ENCODE results near the gene ZFAND3.
"Not testable (repeated sequence)": the region's sequence is repeated elsewhere in the genome, so short reads cannot be mapped to it uniquely, and the experiment has no call there.

Gene ZFAND3

GRCh38 chr6:38033442-38033982 is 214.0 kb downstream of the ZFAND3 start:
- Mint-ChIP-seq H3K9me3 (ENCODE audit: low read depth) (no peaks in the 10 kb centered on the region), H3K36me3 (peaks cover 5% of the 10 kb centered on the region), H3K4me1 (ENCODE audit: low read depth) (peaks cover 65% of the 10 kb centered on the region), H3K27me3 (no peaks in the 10 kb centered on the region), H3K4me3 (no peak overlapping the region), H3K27ac (no peak overlapping the region)

DNA sequence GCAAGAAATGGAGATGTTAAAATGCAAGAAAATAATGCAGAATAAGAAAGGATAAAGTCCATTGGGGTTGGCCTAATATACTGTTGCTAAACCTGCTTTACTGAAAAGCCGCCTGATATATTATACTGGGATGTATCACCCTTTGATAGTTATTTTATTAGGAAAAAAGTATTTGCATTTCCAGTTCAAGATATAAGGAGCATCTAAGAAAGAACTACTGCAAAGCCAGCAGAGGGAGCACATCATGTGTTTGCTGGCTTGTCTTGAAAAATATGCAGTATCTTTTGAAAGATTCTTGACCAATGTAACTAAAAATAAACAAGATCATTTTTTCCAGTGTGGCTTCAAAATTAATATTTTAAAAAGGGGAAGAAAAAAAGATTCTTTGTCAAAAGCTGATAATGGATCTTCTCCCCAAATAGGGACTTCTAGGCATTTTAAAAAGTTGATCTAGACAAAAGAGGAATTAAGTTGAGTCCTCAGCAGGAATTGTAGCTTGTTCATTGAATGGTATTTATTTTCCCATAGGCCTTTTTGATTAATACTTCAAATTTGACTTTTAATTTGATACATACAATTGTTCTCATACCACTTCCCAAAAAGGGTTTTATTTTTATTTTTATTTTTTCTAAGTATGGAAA is 214.9 kb downstream of the ZFAND3 start:
- H3K27me3 Mint-ChIP-seq: no peaks in the 10 kb centered on the region
- no peak overlapping the region for H3K4me3 Mint-ChIP-seq

GRCh38 chr6:38035478-38035877 is 216.0 kb downstream of the ZFAND3 start:
- no peaks in the 10 kb centered on the region for H3K27me3 Mint-ChIP-seq
- peaks cover 2% of the 10 kb centered on the region for H3K36me3 Mint-ChIP-seq
- no peak overlapping the region for H3K27ac Mint-ChIP-seq
- H3K4me3 Mint-ChIP-seq: no peak overlapping the region
- H3K4me1 Mint-ChIP-seq (ENCODE audit: low read depth): peaks cover 58% of the 10 kb centered on the region
- H3K9me3 Mint-ChIP-seq (ENCODE audit: low read depth): no peaks in the 10 kb centered on the region

More for the DNA sequence above, 214.9 kb downstream of the ZFAND3 start:
- peaks cover 62% of the 10 kb centered on the region for H3K4me1 Mint-ChIP-seq (ENCODE audit: low read depth)
- no peak overlapping the region for H3K27ac Mint-ChIP-seq
- H3K9me3 Mint-ChIP-seq (ENCODE audit: low read depth): no peaks in the 10 kb centered on the region
- H3K36me3 Mint-ChIP-seq: peaks cover 2% of the 10 kb centered on the region

- Mint-ChIP-seq H3K9me3 (ENCODE audit: low read depth) (no peaks in the 10 kb centered on the region), H3K36me3 (peaks cover 2% of the 10 kb centered on the region), H3K4me1 (ENCODE audit: low read depth) (peaks cover 32% of the 10 kb centered on the region), H3K27me3 (no peaks in the 10 kb centered on the region), H3K4me3 (no peak overlapping the region), H3K27ac (no peak overlapping the region)
These were observed 220.0 kb downstream of the ZFAND3 start for GRCh38 chr6:38039502-38039901.

GRCh38 chr6:38040254-38040653 is 220.7 kb downstream of the ZFAND3 start:
- Mint-ChIP-seq H3K9me3 (ENCODE audit: low read depth) (no peaks in the 10 kb centered on the region), H3K4me3 (no peak overlapping the region), H3K27me3 (no peaks in the 10 kb centered on the region), H3K36me3 (peaks cover 2% of the 10 kb centered on the region), H3K4me1 (ENCODE audit: low read depth) (peaks cover 29% of the 10 kb centered on the region), H3K27ac (no peak overlapping the region)

DNA sequence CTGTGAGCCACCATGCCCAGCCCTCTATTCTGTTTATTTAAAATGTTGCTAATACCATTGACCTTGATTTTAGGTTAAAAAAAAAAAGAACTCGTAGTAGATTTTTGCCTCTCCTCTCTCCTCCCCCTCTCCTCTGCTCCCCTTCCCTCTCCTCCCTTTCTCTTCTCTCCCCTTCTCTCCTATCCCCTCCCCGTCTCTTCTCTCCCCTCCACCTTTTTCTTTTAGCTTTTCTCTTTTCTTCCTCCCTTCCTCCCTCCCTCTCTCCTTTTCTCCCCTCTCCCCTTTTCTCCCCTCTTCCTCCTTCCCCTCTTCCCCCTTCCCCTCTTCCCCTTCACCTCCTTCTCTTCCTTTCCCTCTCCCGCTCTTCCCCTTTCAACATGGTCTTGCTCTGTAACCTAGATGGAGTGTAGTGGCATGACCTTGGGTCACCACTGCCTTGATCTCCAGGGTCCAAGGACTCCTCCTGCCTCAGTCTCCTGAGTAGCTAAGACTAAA is 223.8 kb downstream of the ZFAND3 start:
- H3K9me3 Mint-ChIP-seq (ENCODE audit: low read depth): no peaks in the 10 kb centered on the region
- H3K27ac Mint-ChIP-seq: no peak overlapping the region
- H3K4me3 Mint-ChIP-seq: no peak overlapping the region
- H3K36me3 Mint-ChIP-seq: no peaks in the 10 kb centered on the region
- H3K27me3 Mint-ChIP-seq: no peaks in the 10 kb centered on the region
- H3K4me1 Mint-ChIP-seq (ENCODE audit: low read depth): peaks cover 17% of the 10 kb centered on the region

DNA sequence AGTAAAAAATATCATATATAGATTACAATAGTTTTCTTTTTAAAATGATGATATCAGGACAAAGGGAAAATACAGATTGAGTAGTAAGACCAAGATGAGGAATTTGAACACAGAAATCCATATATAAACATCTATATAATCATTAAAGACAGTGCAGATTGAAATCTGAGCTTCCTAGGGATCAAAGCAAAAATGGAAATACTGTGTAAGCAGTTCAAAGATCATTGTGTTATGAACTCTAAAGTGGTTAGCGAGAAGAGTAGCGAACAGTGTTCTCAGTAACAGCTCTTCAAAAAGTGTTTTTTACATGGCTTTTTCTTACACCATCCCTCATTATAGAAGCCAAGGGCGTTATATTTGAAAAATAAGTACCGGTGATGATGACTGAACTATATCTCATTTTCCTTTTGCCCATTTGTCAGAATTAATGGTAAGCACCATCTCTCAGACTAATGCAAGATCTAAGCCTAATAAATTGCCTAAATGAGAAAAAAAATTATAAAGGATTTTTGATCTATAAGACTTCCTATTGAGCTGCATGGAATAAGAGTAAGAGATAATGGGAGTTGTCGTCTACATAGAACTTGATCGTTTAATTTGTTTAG is 226.3 kb downstream of the ZFAND3 start:
- Mint-ChIP-seq H3K4me3 (no peak overlapping the region), H3K9me3 (ENCODE audit: low read depth) (no peaks in the 10 kb centered on the region), H3K27me3 (no peaks in the 10 kb centered on the region), H3K27ac (no peak overlapping the region), H3K4me1 (ENCODE audit: low read depth) (peaks cover 21% of the 10 kb centered on the region), H3K36me3 (peaks cover 5% of the 10 kb centered on the region)

GRCh38 chr6:38047562-38047961 is 228.0 kb downstream of the ZFAND3 start:
- peaks cover 28% of the 10 kb centered on the region for H3K4me1 Mint-ChIP-seq (ENCODE audit: low read depth)
- H3K27ac Mint-ChIP-seq: no peak overlapping the region
- H3K36me3 Mint-ChIP-seq: peaks cover 5% of the 10 kb centered on the region
- H3K27me3 Mint-ChIP-seq: no peaks in the 10 kb centered on the region
- H3K4me3 Mint-ChIP-seq: no peak overlapping the region
- no peaks in the 10 kb centered on the region for H3K9me3 Mint-ChIP-seq (ENCODE audit: low read depth)

GRCh38 chr6:38049861-38050397 is 230.4 kb downstream of the ZFAND3 start:
- H3K9me3 Mint-ChIP-seq (ENCODE audit: low read depth); H3K27me3 Mint-ChIP-seq; H3K36me3 Mint-ChIP-seq; H3K4me3 Mint-ChIP-seq; H3K27ac Mint-ChIP-seq: not testable (repeated sequence)
- H3K4me1 Mint-ChIP-seq (ENCODE audit: low read depth): peaks cover 29% of the 10 kb centered on the region

DNA sequence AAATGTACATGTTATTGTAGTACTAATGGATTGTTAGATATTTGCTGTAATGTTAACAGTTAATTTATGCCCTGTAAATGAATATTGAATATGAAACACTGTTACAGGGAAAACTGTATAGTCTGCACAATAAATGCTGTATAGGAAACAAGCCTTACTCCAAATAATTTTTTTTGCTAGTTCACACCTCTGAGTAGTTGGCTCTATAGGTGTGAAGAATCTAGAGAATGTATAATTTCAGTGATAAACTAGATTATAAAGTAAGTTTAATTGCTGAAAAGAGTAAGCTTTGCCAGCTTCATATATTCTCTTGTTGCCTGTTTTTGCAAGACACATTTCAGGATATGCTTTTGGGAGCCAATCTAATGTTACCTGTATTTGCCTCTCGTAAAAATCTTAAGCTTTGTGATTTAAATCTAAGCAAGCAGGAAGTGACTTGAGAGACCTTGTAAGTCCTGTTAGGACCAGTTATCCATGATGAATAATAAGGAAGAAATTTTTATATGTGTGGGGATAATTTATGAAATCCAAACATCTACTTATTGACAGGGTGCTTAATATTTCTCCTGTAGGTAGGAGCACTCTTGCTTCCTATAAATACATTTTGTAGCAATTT is 232.4 kb downstream of the ZFAND3 start:
- H3K27me3 Mint-ChIP-seq: no peaks in the 10 kb centered on the region
- no peak overlapping the region for H3K4me3 Mint-ChIP-seq
- H3K9me3 Mint-ChIP-seq (ENCODE audit: low read depth): no peaks in the 10 kb centered on the region
- H3K36me3 Mint-ChIP-seq: peaks cover 5% of the 10 kb centered on the region
- H3K4me1 Mint-ChIP-seq (ENCODE audit: low read depth): peaks cover 40% of the 10 kb centered on the region
- H3K27ac Mint-ChIP-seq: no peak overlapping the region

- H3K4me3 Mint-ChIP-seq: no peak overlapping the region
- peaks cover 55% of the 10 kb centered on the region for H3K4me1 Mint-ChIP-seq (ENCODE audit: low read depth)
- no peaks in the 10 kb centered on the region for H3K9me3 Mint-ChIP-seq (ENCODE audit: low read depth)
- H3K27me3 Mint-ChIP-seq: no peaks in the 10 kb centered on the region
- no peak overlapping the region for H3K27ac Mint-ChIP-seq
- H3K36me3 Mint-ChIP-seq: peaks cover 2% of the 10 kb centered on the region
These were observed 235.1 kb downstream of the ZFAND3 start for GRCh38 chr6:38054527-38055202.

GRCh38 chr6:38055203-38055589 is 235.7 kb downstream of the ZFAND3 start:
- Mint-ChIP-seq H3K27ac (no peak overlapping the region), H3K4me1 (ENCODE audit: low read depth) (peaks cover 53% of the 10 kb centered on the region)

DNA sequence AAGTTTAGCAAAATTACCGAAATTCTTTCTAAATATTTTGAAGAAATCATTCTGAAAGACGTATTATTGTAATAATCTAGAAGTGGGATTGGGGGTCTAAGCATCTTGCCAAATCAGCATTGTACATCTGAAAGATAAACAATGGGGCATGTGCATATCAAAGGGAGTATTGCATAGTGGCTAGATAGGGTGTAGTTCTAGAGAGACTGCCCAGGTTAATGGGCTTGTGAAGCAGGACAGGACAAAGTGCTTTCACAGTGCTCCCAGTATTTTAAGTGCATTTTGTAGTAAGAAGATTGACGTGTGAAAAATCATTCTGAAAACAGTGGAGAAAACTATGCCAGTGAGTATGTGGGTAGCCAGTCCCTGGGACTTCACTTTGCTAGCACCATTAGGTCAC is 236.8 kb downstream of the ZFAND3 start:
- no peaks in the 10 kb centered on the region for H3K9me3 Mint-ChIP-seq (ENCODE audit: low read depth)
- peaks cover 5% of the 10 kb centered on the region for H3K36me3 Mint-ChIP-seq
- H3K4me3 Mint-ChIP-seq: no peak overlapping the region
- H3K4me1 Mint-ChIP-seq (ENCODE audit: low read depth): peaks cover 43% of the 10 kb centered on the region
- H3K27ac Mint-ChIP-seq: no peak overlapping the region
- no peaks in the 10 kb centered on the region for H3K27me3 Mint-ChIP-seq

More at GRCh38 chr6:38055203-38055589, 235.7 kb downstream of the ZFAND3 start:
- Mint-ChIP-seq H3K36me3 (peaks cover 2% of the 10 kb centered on the region), H3K27me3 (no peaks in the 10 kb centered on the region), H3K9me3 (ENCODE audit: low read depth) (no peaks in the 10 kb centered on the region), H3K4me3 (no peak overlapping the region)

GRCh38 chr6:38057994-38058393 is 238.5 kb downstream of the ZFAND3 start:
- peaks cover 11% of the 10 kb centered on the region for H3K36me3 Mint-ChIP-seq
- no peaks in the 10 kb centered on the region for H3K27me3 Mint-ChIP-seq
- peak overlapping the region; percentile 78 for H3K27ac Mint-ChIP-seq
- peaks cover 35% of the 10 kb centered on the region for H3K4me1 Mint-ChIP-seq (ENCODE audit: low read depth)
- no peak overlapping the region for H3K4me3 Mint-ChIP-seq
- no peaks in the 10 kb centered on the region for H3K9me3 Mint-ChIP-seq (ENCODE audit: low read depth)

- H3K27me3 Mint-ChIP-seq: no peaks in the 10 kb centered on the region
- peaks cover 30% of the 10 kb centered on the region for H3K36me3 Mint-ChIP-seq
- peaks cover 19% of the 10 kb centered on the region for H3K4me1 Mint-ChIP-seq (ENCODE audit: low read depth)
- no peaks in the 10 kb centered on the region for H3K9me3 Mint-ChIP-seq (ENCODE audit: low read depth)
- H3K4me3 Mint-ChIP-seq: no peak overlapping the region
- no peak overlapping the region for H3K27ac Mint-ChIP-seq
These were observed 242.5 kb downstream of the ZFAND3 start for GRCh38 chr6:38062066-38062465.

Data from activated naive CD8-positive, alpha-beta T cell (primary cell).